ENCODE results near the gene LGI2. TPM values are rescaled to one million over a fixed set of nuclear protein-coding genes. Genes with fewer than 3 reads are reported as not detected.

LGI2 gene
- total and polyA plus RNA-seq, 9 of the 15 experiments (the other 6 are each of a cell fraction or from before 2014, with no cell fraction given): 0.03 to 0.07 TPM; not detected in 7

- no peak for TF ChIP-seq XRCC4 (IDR thresholded peaks at IDR 0.05; ENCODE audit: extremely low read depth, insufficient read depth, insufficient read length)
- no peak for TF ChIP-seq ZNF766 (CRISPR knock-in tag; conservative IDR thresholded peaks at IDR 0.05)
- no peak for TF ChIP-seq GABPB2 (CRISPR knock-in tag; conservative IDR thresholded peaks at IDR 0.05)
- TF ChIP-seq NR2F6 (CRISPR knock-in tag; IDR thresholded peaks at IDR 0.05): no peak
- no peak for TF ChIP-seq ARNT (IDR thresholded peaks at IDR 0.05)
- TF ChIP-seq RBM25 (IDR thresholded peaks at IDR 0.05; ENCODE audit: low read depth, low read length, severe bottlenecking): no peak
- TF ChIP-seq ZBTB34 (CRISPR knock-in tag; IDR thresholded peaks at IDR 0.05): no peak
- TF ChIP-seq, protein P1, sequence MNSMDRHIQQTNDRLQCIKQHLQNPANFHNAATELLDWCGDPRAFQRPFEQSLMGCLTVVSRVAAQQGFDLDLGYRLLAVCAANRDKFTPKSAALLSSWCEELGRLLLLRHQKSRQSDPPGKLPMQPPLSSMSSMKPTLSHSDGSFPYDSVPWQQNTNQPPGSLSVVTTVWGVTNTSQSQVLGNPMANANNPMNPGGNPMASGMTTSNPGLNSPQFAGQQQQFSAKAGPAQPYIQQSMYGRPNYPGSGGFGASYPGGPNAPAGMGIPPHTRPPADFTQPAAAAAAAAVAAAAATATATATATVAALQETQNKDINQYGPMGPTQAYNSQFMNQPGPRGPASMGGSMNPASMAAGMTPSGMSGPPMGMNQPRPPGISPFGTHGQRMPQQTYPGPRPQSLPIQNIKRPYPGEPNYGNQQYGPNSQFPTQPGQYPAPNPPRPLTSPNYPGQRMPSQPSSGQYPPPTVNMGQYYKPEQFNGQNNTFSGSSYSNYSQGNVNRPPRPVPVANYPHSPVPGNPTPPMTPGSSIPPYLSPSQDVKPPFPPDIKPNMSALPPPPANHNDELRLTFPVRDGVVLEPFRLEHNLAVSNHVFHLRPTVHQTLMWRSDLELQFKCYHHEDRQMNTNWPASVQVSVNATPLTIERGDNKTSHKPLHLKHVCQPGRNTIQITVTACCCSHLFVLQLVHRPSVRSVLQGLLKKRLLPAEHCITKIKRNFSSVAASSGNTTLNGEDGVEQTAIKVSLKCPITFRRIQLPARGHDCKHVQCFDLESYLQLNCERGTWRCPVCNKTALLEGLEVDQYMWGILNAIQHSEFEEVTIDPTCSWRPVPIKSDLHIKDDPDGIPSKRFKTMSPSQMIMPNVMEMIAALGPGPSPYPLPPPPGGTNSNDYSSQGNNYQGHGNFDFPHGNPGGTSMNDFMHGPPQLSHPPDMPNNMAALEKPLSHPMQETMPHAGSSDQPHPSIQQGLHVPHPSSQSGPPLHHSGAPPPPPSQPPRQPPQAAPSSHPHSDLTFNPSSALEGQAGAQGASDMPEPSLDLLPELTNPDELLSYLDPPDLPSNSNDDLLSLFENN (IDR thresholded peaks at IDR 0.05; ENCODE audit: low read depth in 2 of 2, low read length in 2 of 2): no peak
- TF ChIP-seq ASH1L (IDR thresholded peaks at IDR 0.05; ENCODE audit: borderline replicate concordance, low read depth, partially characterized antibody): no peak
These were observed 44.4 kb upstream of the LGI2 start (continued) for GRCh38 chr4:25075129-25075528.
